ENCODE data around the gene APOBEC3C. TPM values are rescaled to one million over a fixed set of nuclear protein-coding genes. Genes with fewer than 3 reads are reported as not detected.
A peak's percentile ranks its signal among the peaks of the same experiment; 100 is the strongest.
"Not testable (repeated sequence)": the region's sequence is repeated elsewhere in the genome, so short reads cannot be mapped to it uniquely, and the experiment has no call there.

Gene APOBEC3C
- total RNA-seq, 2 donors from 2014 or later = 115 to 128 TPM

- Mint-ChIP-seq H3K9me3 (no peaks in the 10 kb centered on the region), H3K36me3 (ENCODE audit: low read depth) (no peaks in the 10 kb centered on the region), H3K4me1 (no peaks in the 10 kb centered on the region), H3K27me3 (no peaks in the 10 kb centered on the region), H3K27ac (no peak overlapping the region), H3K4me3 (no peak overlapping the region)
- ATAC-seq (replicated peaks) = no peak
These were observed 18.0 kb upstream of the APOBEC3C start for GRCh38 chr22:38996105-38996504.

GRCh38 chr22:38997518-38997917, 16.5 kb upstream of the APOBEC3C start:
- H3K27me3 Mint-ChIP-seq = no peaks in the 10 kb centered on the region
- H3K27ac Mint-ChIP-seq = no peak overlapping the region
- no peaks in the 10 kb centered on the region for H3K4me1 Mint-ChIP-seq
- no peaks in the 10 kb centered on the region for H3K36me3 Mint-ChIP-seq (ENCODE audit: low read depth)
- no peak for ATAC-seq (replicated peaks)
- no peaks in the 10 kb centered on the region for H3K9me3 Mint-ChIP-seq
- H3K4me3 Mint-ChIP-seq = no peak overlapping the region

- no peaks in the 10 kb centered on the region for H3K36me3 Mint-ChIP-seq (ENCODE audit: low read depth)
- ATAC-seq (replicated peaks) = peak; percentile 98
- H3K9me3 Mint-ChIP-seq = no peaks in the 10 kb centered on the region
- peaks cover 6% of the 10 kb centered on the region for H3K4me1 Mint-ChIP-seq
- no peaks in the 10 kb centered on the region for H3K27me3 Mint-ChIP-seq
- H3K4me3 Mint-ChIP-seq = peak overlapping the region; percentile 27
- H3K27ac Mint-ChIP-seq = peak overlapping the region; percentile 71
These were observed 10.9 kb upstream of the APOBEC3C start for GRCh38 chr22:39003165-39003638.

- Mint-ChIP-seq H3K9me3 (no peaks in the 10 kb centered on the region), H3K4me3 (no peak overlapping the region), H3K36me3 (ENCODE audit: low read depth) (no peaks in the 10 kb centered on the region), H3K4me1 (peaks cover 6% of the 10 kb centered on the region), H3K27me3 (no peaks in the 10 kb centered on the region), H3K27ac (no peak overlapping the region)
- no peak for ATAC-seq (replicated peaks)
These were observed 6.9 kb upstream of the APOBEC3C start for GRCh38 chr22:39007177-39007576.

GRCh38 chr22:39008271-39008850, 5.7 kb upstream of the APOBEC3C start:
- not testable (repeated sequence) for H3K9me3 Mint-ChIP-seq; ATAC-seq (replicated peaks); H3K36me3 Mint-ChIP-seq (ENCODE audit: low read depth); H3K27ac Mint-ChIP-seq; H3K27me3 Mint-ChIP-seq; H3K4me3 Mint-ChIP-seq
- peaks cover 11% of the 10 kb centered on the region for H3K4me1 Mint-ChIP-seq

- Mint-ChIP-seq H3K4me3 (no peak overlapping the region), H3K4me1 (peaks cover 12% of the 10 kb centered on the region), H3K27ac (no peak overlapping the region), H3K27me3 (no peaks in the 10 kb centered on the region), H3K36me3 (ENCODE audit: low read depth) (peaks cover 13% of the 10 kb centered on the region), H3K9me3 (no peaks in the 10 kb centered on the region)
- no peak for ATAC-seq (replicated peaks)
These were observed 3.1 kb upstream of the APOBEC3C start for GRCh38 chr22:39010946-39011345.

GRCh38 chr22:39012533-39013511, 1.2 kb upstream of the APOBEC3C start:
- Mint-ChIP-seq H3K4me3 (peak overlapping the region; percentile 99), H3K27ac (peak overlapping the region; percentile 33), H3K27me3 (no peaks in the 10 kb centered on the region), H3K36me3 (ENCODE audit: low read depth) (peaks cover 29% of the 10 kb centered on the region), H3K9me3 (no peaks in the 10 kb centered on the region), H3K4me1 (peaks cover 15% of the 10 kb centered on the region)
- no peak for ATAC-seq (replicated peaks)

- Mint-ChIP-seq H3K4me1 (peaks cover 19% of the 10 kb centered on the region), H3K36me3 (ENCODE audit: low read depth) (peaks cover 36% of the 10 kb centered on the region), H3K4me3 (peak overlapping the region; percentile 99), H3K27ac (peak overlapping the region; percentile 98)
- H3K27me3 Mint-ChIP-seq, H3K9me3 Mint-ChIP-seq: not testable (repeated sequence)
- peak; percentile 7 for ATAC-seq (replicated peaks)
These were observed 506 bp upstream of the APOBEC3C start for GRCh38 chr22:39013561-39013941.

- H3K9me3 Mint-ChIP-seq, H3K27me3 Mint-ChIP-seq: not testable (repeated sequence)
- H3K27ac Mint-ChIP-seq = peak overlapping the region; percentile 98
- H3K36me3 Mint-ChIP-seq (ENCODE audit: low read depth) = peaks cover 47% of the 10 kb centered on the region
- peak overlapping the region; percentile 99 for H3K4me3 Mint-ChIP-seq
- peak; percentile 43 for ATAC-seq (replicated peaks)
- peaks cover 20% of the 10 kb centered on the region for H3K4me1 Mint-ChIP-seq
These were observed 665 bp downstream of the APOBEC3C start for GRCh38 chr22:39014723-39015121.

- Mint-ChIP-seq H3K27ac (peak overlapping the region; percentile 28), H3K9me3 (no peaks in the 10 kb centered on the region), H3K36me3 (ENCODE audit: low read depth) (peaks cover 64% of the 10 kb centered on the region), H3K4me3 (peak overlapping the region; percentile 44), H3K4me1 (peaks cover 20% of the 10 kb centered on the region), H3K27me3 (no peaks in the 10 kb centered on the region)
- ATAC-seq (replicated peaks) = no peak
These were observed 2.5 kb downstream of the APOBEC3C start for GRCh38 chr22:39016592-39016991.

- Mint-ChIP-seq H3K36me3 (ENCODE audit: low read depth) (peaks cover 76% of the 10 kb centered on the region), H3K9me3 (no peaks in the 10 kb centered on the region), H3K4me1 (peaks cover 20% of the 10 kb centered on the region), H3K4me3 (no peak overlapping the region), H3K27ac (peak overlapping the region; percentile 63), H3K27me3 (no peaks in the 10 kb centered on the region)
- ATAC-seq (replicated peaks) = no peak
These were observed 3.7 kb downstream of the APOBEC3C start for GRCh38 chr22:39017596-39018365.

GRCh38 chr22:39020021-39020651, 6.1 kb downstream of the APOBEC3C start:
- not testable (repeated sequence) for ATAC-seq (replicated peaks); H3K27me3 Mint-ChIP-seq; H3K9me3 Mint-ChIP-seq
- Mint-ChIP-seq H3K4me3 (peak overlapping the region; percentile 95), H3K4me1 (peaks cover 22% of the 10 kb centered on the region), H3K27ac (peak overlapping the region; percentile 97), H3K36me3 (ENCODE audit: low read depth) (peaks cover 92% of the 10 kb centered on the region)

GRCh38 chr22:39021552-39022250, 7.6 kb downstream of the APOBEC3C start:
- H3K27ac Mint-ChIP-seq = peak overlapping the region; percentile 97
- peaks cover 30% of the 10 kb centered on the region for H3K4me1 Mint-ChIP-seq
- peak overlapping the region; percentile 95 for H3K4me3 Mint-ChIP-seq
- peak; percentile 5 for ATAC-seq (replicated peaks)
- peaks cover 96% of the 10 kb centered on the region for H3K36me3 Mint-ChIP-seq (ENCODE audit: low read depth)
- no peaks in the 10 kb centered on the region for H3K27me3 Mint-ChIP-seq
- no peaks in the 10 kb centered on the region for H3K9me3 Mint-ChIP-seq
